Activated gamma-delta T cell (primary cell): ENCODE measurements around the gene ACSL1.

Experiments used
- DNase-seq: peaks from one replicate; lab custom pipeline; 2025; lab: John Stamatoyannopoulos, UW

The ACSL1 gene

GRCh38 chr4:184719407-184719806 is 106.4 kb downstream of the ACSL1 start:
- no peak for DNase-seq

DNA sequence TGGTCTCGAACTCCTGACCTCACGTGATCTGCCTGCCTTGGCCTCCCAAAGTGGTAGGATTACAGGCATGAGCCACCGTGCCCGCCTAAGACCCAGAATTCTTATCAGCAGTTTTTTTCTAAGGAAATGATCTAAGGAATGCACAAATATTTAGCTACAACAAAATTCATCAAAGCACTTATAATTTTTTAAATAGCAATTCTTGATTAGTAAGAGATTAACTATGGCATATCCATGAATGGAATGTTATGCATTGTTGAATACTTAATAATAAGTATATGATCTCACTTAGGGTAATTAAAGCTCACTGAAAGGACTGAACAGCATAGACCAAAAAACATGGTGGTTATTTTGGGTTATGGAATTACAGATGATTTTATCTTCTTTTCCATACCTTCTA is 110.2 kb downstream of the ACSL1 start:
- DNase-seq, result no peak

DNA sequence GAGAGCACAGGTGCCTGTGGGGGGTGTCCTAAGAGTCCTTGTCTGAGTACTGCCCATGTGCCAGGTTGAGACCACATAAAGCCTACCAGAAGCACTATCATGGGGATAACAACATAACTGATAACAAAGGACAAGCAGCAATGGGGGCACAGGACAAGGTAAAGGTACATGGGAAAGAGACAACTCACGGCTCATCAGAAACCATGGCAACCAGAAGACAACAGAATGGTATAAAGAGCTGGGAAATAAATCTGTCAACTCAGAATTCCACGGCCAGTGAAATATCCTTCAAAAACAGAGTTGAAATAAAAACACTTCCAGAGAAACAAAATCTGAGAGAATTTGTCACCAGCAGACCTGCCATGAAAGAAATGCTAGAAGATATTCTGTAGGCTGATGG is 111.9 kb downstream of the ACSL1 start:
- no peak for DNase-seq

DNA sequence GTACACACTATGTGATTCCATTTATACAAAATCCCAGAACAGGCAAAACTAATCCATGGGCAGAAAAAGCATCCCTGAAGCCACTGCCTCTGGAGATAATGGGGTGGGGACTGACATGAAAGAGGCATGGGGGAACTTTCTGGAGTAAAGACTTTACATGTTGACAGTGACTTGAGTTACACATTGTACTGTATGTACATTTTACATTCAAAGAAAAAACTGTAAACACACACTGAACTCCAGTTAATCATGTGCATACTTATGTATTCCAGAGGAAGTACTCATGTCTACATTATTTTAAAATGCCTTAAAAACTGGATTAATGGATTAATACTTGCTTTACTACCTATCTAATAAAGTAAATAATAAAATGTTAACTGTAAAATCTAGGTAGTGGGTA is 113.4 kb downstream of the ACSL1 start:
- DNase-seq, result no peak

DNA sequence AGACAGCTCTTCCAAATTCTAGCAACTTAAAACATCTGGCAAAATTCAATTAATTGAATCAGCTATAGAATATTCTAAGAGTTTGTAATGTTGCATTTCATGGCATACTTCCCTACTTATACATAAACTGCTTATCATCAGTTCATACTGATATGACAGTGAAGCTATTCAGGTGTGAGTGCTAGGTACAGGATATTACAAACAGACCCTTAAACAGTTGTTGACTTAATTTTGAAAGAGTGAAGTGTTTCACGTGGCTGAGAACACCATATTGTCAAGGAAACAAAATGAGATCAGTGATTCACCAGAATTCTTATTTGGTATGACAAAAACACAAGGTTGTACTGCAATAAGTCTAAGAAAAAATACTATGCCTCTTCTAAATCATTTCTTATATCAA is 119.3 kb downstream of the ACSL1 start:
- DNase-seq, result no peak

GRCh38 chr4:184705692-184706091 is 120.1 kb downstream of the ACSL1 start:
- DNase-seq, result no peak
